KOPT-K1 (cell line): ENCODE data around the gene STX17.
"Not testable (repeated sequence)": the region's sequence is repeated elsewhere in the genome, so short reads cannot be mapped to it uniquely, and the experiment has no call there.

Source experiments
- H3K27ac ChIP-seq: fragments of 200-600 bp; sonication (generic); 2 replicates; pipeline ENCODE4 v1.5.1; 2016; ENCODE audit warnings: antibody characterized with exemption, mild to moderate bottlenecking, low read depth, low read length; ENCODE audit not compliant: poor library complexity, severe bottlenecking
- H3K36me3 ChIP-seq: fragments of 200-600 bp; sonication (generic); 2 replicates; pipeline ENCODE4 v1.5.1; 2017; ENCODE audit warnings: antibody characterized with exemption, mild to moderate bottlenecking, low read length, moderate library complexity; ENCODE audit not compliant: insufficient read depth
- H3K9me3 ChIP-seq: fragments of 200-600 bp; sonication (generic); 2 replicates; pipeline ENCODE4 v1.5.1; 2017; ENCODE audit warnings: antibody characterized with exemption, low read length, mild to moderate bottlenecking; ENCODE audit not compliant: insufficient read depth, poor library complexity, severe bottlenecking

Gene STX17

DNA sequence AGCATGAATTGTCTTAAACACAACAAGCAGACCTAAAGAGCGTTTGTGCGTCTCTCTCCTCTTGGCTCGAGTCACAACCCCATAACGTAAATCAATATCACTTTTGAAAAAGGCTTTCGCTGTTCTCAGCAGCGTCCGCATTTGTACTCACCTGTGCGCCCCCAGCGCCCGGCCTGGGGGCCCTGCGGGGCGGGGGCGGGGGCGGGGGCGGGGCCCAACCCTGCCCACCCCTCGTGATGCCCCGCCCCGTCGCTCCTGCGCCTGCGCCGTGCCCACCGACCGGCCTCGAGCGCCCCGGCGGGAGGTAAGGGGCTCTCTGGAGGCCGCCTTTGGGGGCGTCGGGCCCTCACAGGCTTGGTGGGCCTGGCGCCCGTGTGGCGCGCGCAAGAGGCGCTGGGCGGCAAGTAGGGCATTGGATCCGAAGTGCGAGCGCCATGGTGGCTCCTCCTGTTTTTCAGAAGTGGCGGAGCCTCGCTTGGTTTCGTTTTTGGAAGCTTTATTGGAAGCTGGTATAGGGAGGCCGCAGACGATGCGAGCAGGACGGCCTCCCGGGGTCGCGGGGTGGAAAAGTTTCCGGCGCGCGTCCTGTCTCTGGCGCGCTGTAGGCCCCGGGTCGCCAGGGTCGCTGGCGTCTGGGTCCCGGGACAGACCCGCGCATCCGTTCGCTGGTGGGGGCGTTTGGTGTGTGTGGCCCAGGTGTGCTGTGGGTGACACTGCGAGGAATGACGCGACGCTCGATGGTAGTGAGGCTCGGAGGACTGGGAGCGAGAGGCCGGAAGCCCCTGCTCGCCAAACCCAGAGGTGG is at the start of gene STX17:
TSS of gene STX17 (plus strand) at position 252 of the 805 bp plus-strand sequence. CDS start 8,586 bp downstream, outside the sequence.
- H3K27ac ChIP-seq, result peak within 1 kb of the TSS; percentile 83
- H3K9me3 ChIP-seq, result no peaks in the 10 kb centered on the region
- no peaks in the 10 kb centered on the region for H3K36me3 ChIP-seq

DNA sequence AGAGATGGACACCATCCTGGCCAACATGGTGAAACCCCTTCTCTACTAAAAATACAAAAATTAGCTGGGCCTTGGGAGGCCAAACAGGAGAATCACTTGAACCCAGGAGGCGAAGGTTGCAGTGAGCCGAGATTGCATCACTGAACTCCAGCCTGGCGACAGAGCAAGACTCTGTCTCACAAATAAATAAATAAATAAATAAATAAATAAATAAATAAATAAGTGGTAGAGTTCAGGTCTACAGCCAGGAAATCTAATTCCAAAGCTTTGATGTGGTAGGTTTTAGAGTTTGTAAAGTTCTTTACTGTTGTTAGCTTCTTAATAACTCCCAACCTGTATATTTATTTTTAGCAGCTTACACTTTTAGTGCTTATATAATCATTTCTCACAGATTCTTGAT is 48.9 kb upstream of the STX17 start:
- not testable (repeated sequence) for H3K27ac ChIP-seq, H3K9me3 ChIP-seq, H3K36me3 ChIP-seq

GRCh38 chr9:99858087-99858486 is 48.4 kb upstream of the STX17 start:
- no peaks in the 10 kb centered on the region for H3K9me3 ChIP-seq
- H3K36me3 ChIP-seq, result no peaks in the 10 kb centered on the region
- H3K27ac ChIP-seq, result no peak overlapping the region

GRCh38 chr9:99859243-99859980 is 47.0 kb upstream of the STX17 start:
- Histone ChIP-seq H3K36me3 (no peaks in the 10 kb centered on the region), H3K9me3 (no peaks in the 10 kb centered on the region), H3K27ac (no peak overlapping the region)

DNA sequence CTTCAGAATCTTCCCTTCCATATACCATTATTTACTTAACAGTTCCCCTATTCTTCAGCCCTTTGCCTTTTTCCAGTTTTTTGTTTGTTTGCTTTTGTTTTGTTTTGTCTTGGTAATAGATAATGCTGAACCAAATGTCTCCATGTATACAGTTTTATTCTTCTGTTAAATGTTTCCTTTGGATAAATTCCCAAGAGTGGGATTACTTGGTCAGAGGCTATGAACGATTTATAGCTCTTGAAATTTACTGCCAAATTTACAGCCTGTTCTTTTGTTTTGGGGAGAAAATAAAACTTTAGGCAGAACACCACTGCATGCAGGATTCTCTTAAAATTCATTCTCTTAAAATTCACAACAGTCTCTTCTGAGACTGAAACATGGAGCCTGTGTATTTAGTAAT is 46.2 kb upstream of the STX17 start:
- Histone ChIP-seq H3K27ac (no peak overlapping the region), H3K9me3 (no peaks in the 10 kb centered on the region), H3K36me3 (no peaks in the 10 kb centered on the region)

DNA sequence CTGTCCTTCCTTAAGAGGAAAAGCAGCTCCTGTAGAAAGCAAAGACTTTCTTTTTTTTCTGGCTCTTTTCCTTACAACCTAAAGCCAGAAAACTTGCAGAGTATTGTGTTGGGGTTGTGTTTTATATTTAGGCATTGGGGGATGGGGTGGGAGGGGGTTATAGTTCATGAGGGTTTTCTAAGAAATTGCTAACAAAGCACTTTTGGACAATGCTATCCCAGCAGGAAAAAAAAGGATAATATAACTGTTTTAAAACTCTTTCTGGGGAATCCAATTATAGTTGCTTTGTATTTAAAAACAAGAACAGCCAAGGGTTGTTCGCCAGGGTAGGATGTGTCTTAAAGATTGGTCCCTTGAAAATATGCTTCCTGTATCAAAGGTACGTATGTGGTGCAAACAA is 42.5 kb upstream of the STX17 start:
- Histone ChIP-seq H3K9me3 (no peaks in the 10 kb centered on the region), H3K27ac (no peak overlapping the region), H3K36me3 (no peaks in the 10 kb centered on the region)

- Histone ChIP-seq H3K9me3 (no peaks in the 10 kb centered on the region), H3K27ac (no peak overlapping the region), H3K36me3 (no peaks in the 10 kb centered on the region)
Observed at GRCh38 chr9:99866398-99866797, 40.1 kb upstream of the STX17 start.

- no peaks in the 10 kb centered on the region for H3K9me3 ChIP-seq
- H3K36me3 ChIP-seq, result no peaks in the 10 kb centered on the region
- H3K27ac ChIP-seq, result no peak overlapping the region
Observed at GRCh38 chr9:99867536-99867935, 38.9 kb upstream of the STX17 start.

GRCh38 chr9:99867968-99868367 is 38.5 kb upstream of the STX17 start:
- Histone ChIP-seq H3K36me3 (no peaks in the 10 kb centered on the region), H3K27ac (no peak overlapping the region), H3K9me3 (no peaks in the 10 kb centered on the region)

DNA sequence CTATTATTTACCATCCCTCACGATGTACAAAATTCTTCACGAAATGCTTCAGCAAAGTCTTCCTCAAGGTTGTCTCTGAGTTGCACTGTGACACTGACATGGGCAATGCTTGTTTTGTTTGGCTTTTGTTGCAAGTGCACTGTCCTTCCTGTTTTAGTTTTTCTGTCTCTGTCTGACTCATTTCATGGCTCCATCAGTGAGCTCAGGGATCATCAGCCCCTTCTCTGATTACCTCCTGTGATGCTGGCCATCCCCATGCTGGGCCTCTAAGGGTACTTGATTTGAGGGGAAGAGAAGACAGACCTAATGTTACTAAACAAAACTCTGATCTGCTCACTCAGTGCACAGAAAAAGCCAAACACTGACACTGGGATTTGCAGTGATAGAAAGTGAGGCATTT is 37.6 kb upstream of the STX17 start:
- Histone ChIP-seq H3K9me3 (no peaks in the 10 kb centered on the region), H3K27ac (no peak overlapping the region), H3K36me3 (no peaks in the 10 kb centered on the region)

GRCh38 chr9:99870126-99870525 is 36.3 kb upstream of the STX17 start:
- H3K36me3 ChIP-seq, result no peaks in the 10 kb centered on the region
- H3K9me3 ChIP-seq, result no peaks in the 10 kb centered on the region
- no peak overlapping the region for H3K27ac ChIP-seq

- no peaks in the 10 kb centered on the region for H3K36me3 ChIP-seq
- H3K27ac ChIP-seq, result no peak overlapping the region
- no peaks in the 10 kb centered on the region for H3K9me3 ChIP-seq
Observed at GRCh38 chr9:99873531-99873930, 32.9 kb upstream of the STX17 start.

- H3K36me3 ChIP-seq, result no peaks in the 10 kb centered on the region
- H3K27ac ChIP-seq, result no peak overlapping the region
- H3K9me3 ChIP-seq, result no peaks in the 10 kb centered on the region
Observed at GRCh38 chr9:99873943-99874584, 32.4 kb upstream of the STX17 start.

GRCh38 chr9:99876190-99876589 is 30.3 kb upstream of the STX17 start:
- H3K36me3 ChIP-seq, result no peaks in the 10 kb centered on the region
- H3K27ac ChIP-seq, result no peak overlapping the region
- H3K9me3 ChIP-seq, result no peaks in the 10 kb centered on the region

- Histone ChIP-seq H3K9me3 (no peaks in the 10 kb centered on the region), H3K36me3 (no peaks in the 10 kb centered on the region), H3K27ac (no peak overlapping the region)
Observed at GRCh38 chr9:99878651-99879050, 27.8 kb upstream of the STX17 start.
